ENCODE measurements around the gene WWOX.

- no peak for TF ChIP-seq POLR2A (IDR thresholded peaks at IDR 0.05; ENCODE audit: low read length)
- TF ChIP-seq GATA1 (IDR thresholded peaks at IDR 0.05; ENCODE audit: low read depth, low read length): no peak
Measured at GRCh38 chr16:79204486-79204885, 1105.0 kb downstream of the WWOX start.
